Brain microvascular endothelial cell (primary cell): Measurements from ENCODE around the gene LINC01488.

Experiments
- DNase-seq: peaks from one replicate; pipeline ENCODE4 v3.0.0-alpha.2; 2020
- H3K27ac ChIP-seq: fragments of 250-450 bp; sonication (Bioruptor Pico); 2 replicates; pipeline ENCODE4 v1.5.1; 2020; ENCODE audit warnings: mild to moderate bottlenecking, moderate library complexity
- H3K27me3 ChIP-seq: fragments of 250-450 bp; sonication (Bioruptor Pico); replicated peaks from 2 replicates; pipeline ENCODE4 v1.5.1; 2020; ENCODE audit warnings: mild to moderate bottlenecking
- H3K36me3 ChIP-seq: fragments of 250-450 bp; sonication (Bioruptor Pico); replicated peaks from 2 replicates; pipeline ENCODE4 v1.5.1; 2020; ENCODE audit warnings: mild to moderate bottlenecking
- H3K4me3 ChIP-seq: 2 replicates; pipeline ENCODE4 v1.5.1; 2011; ENCODE audit warnings: low read depth, mild to moderate bottlenecking, control low read depth, low read length, moderate library complexity
- CTCF ChIP-seq: IDR thresholded peaks from 2 replicates; pipeline ENCODE4 v1.5.1; 2011; ENCODE audit warnings: low read depth, mild to moderate bottlenecking, moderate library complexity, low read length, control low read depth, inconsistent platforms; ENCODE audit errors: missing control alignments
- in situ Hi-C: cut with HindIII; loops from 2 replicates; pipeline ENCODE4 v1.10.0; 2017; ENCODE audit warnings: low sequenced_read_pairs, low pct_ligation_motif_present

Gene LINC01488

GRCh38 chr11:69501891-69502860 lies 20.7 kb downstream of the LINC01488 start:
- Histone ChIP-seq H3K27me3 (no peaks in the 10 kb centered on the region), H3K4me3 (no peak overlapping the region)

GRCh38 chr11:69504127-69504526 lies 22.7 kb downstream of the LINC01488 start:
- no peak overlapping the region for H3K4me3 ChIP-seq
- in situ Hi-C loops: no loop called here
- H3K36me3 ChIP-seq: no peaks in the 10 kb centered on the region
- H3K27me3 ChIP-seq: no peaks in the 10 kb centered on the region
- no peak for TF ChIP-seq CTCF
- no peak overlapping the region for H3K27ac ChIP-seq
- DNase-seq: no peak

More at GRCh38 chr11:69501891-69502860, 20.7 kb downstream of the LINC01488 start:
- no peak for DNase-seq
- H3K36me3 ChIP-seq: no peaks in the 10 kb centered on the region
- TF ChIP-seq CTCF: no peak
- in situ Hi-C loops: no loop called here
- no peak overlapping the region for H3K27ac ChIP-seq

GRCh38 chr11:69504576-69505335 lies 23.3 kb downstream of the LINC01488 start:
- no peak overlapping the region for H3K27ac ChIP-seq
- TF ChIP-seq CTCF: no peak
- H3K4me3 ChIP-seq: no peak overlapping the region
- no peaks in the 10 kb centered on the region for H3K36me3 ChIP-seq
- H3K27me3 ChIP-seq: no peaks in the 10 kb centered on the region
- in situ Hi-C loops: no loop called here
- no peak for DNase-seq

- no peak for DNase-seq
- Histone ChIP-seq H3K27me3 (no peaks in the 10 kb centered on the region), H3K36me3 (no peaks in the 10 kb centered on the region), H3K27ac (no peak overlapping the region), H3K4me3 (no peak overlapping the region)
- in situ Hi-C loops: no loop called here
- no peak for TF ChIP-seq CTCF
These were observed 27.5 kb downstream of the LINC01488 start for GRCh38 chr11:69508974-69509373.

GRCh38 chr11:69509381-69509780 lies 27.9 kb downstream of the LINC01488 start:
- DNase-seq: no peak
- TF ChIP-seq CTCF: no peak
- no peak overlapping the region for H3K4me3 ChIP-seq
- no peak overlapping the region for H3K27ac ChIP-seq
- no peaks in the 10 kb centered on the region for H3K27me3 ChIP-seq
- no peaks in the 10 kb centered on the region for H3K36me3 ChIP-seq
- in situ Hi-C loops: no loop called here
